Measurements from ENCODE around the gene PPM1L. TPM values are rescaled to one million over a fixed set of nuclear protein-coding genes. Genes with fewer than 3 reads are reported as not detected.

Gene PPM1L
- polyA plus RNA-seq, 3 donors, result 6.9 to 7.8 (median 7.7) TPM

DNA sequence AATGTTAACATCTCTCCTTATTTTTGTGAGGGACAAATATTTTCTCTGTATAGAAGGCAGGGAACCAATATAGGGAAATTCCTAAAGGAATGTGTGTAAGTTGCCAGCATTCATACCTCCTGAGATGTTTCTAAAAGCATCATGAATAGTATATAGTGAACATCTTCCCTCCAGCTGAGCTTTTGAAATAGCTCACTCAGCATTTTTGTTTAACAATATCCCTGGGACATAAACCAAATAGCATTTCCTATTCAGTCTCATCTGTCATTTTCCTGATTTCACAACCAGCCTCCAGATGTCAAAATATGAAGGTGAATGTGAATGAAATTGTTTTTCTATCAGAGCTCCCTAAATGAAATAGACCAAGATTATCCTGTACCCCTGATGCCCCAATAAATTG is 137.2 kb downstream of the PPM1L start:
- DNase-seq (ENCODE audit: extremely low read depth in 1 of 11, low read depth in 9 of 11, low spot score in 4 of 11), result no peak

DNA sequence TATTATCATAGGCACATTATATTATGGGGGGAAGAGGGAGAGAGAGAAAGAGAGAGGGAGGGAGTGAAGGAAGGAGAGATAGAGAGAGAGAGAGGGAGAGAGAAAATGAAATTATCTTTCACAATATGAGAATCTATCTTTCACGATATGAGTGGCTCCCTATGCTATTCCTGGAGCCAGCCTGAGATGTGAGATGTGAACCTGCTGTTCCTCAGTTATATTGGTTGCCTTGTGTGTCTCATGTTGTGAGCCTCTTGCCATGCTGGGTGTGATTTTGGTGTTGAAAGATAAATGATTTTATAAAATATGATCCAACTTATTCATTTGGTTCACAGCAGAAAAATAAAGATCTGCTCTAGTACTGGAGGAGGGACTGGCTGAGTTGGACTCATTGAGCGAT is 148.7 kb downstream of the PPM1L start:
- DNase-seq (ENCODE audit: extremely low read depth in 1 of 11, low read depth in 9 of 11, low spot score in 4 of 11), result no peak

DNA sequence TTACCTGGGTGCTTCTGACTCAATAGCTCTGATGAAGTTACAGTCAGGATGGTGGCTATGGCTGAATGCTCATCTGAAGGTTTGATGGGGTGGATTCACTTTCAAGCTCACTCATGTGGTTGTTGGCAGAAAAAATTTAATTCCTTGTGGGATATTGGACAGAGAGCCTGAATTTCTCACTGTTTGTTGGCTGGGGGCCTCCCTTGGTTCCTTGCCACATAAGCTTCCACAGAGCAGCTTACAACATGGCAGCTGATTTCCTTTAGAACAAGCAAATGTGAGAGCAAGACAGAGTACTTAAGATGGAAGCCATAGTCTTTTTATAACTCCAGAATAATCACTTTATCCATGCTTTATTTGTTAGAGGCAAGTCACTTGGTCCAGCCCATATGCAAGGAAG is 150.6 kb downstream of the PPM1L start:
- no peak for DNase-seq (ENCODE audit: extremely low read depth in 1 of 11, low read depth in 9 of 11, low spot score in 4 of 11)

DNA sequence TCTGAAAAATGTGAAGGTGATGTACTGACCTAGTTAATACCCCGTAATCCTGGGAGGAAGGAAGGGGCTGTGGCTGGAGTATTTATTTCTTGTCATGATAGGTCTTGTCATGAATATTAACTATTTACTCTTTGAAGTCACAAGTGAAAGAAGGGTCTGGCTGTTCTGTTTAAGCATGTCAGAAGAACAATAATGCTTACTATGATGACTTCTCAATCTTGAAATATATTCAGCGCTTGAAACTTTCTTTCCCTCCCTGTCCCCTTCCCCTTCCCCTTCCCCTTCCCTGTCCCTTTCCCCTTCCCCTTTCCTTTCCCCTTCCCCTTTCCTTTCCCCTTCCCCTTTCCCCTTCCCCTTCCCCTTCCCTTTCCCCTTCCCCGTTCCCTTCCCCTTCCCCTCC is 153.9 kb downstream of the PPM1L start:
- no peak for DNase-seq (ENCODE audit: extremely low read depth in 1 of 11, low read depth in 9 of 11, low spot score in 4 of 11)

DNA sequence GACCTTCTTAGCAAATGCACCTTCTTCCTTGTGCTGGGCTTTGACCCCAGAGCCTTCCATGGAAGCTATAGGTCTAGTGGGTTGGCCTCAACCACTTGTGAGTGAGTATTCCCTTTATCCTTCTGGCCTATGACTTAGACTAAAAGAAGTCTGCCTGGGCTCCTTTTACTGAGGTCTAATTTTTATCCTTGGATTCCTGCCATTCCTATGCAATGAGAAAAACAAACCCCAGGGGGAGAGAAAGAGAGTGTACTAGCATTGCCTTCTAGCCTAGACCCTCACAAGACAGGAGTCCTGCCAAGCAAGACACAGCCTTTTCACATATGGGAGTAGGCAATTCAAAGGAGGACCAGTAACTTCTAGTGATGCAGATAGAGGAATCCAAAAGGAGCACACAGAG is 155.4 kb downstream of the PPM1L start:
- no peak for DNase-seq (ENCODE audit: extremely low read depth in 1 of 11, low read depth in 9 of 11, low spot score in 4 of 11)

DNA sequence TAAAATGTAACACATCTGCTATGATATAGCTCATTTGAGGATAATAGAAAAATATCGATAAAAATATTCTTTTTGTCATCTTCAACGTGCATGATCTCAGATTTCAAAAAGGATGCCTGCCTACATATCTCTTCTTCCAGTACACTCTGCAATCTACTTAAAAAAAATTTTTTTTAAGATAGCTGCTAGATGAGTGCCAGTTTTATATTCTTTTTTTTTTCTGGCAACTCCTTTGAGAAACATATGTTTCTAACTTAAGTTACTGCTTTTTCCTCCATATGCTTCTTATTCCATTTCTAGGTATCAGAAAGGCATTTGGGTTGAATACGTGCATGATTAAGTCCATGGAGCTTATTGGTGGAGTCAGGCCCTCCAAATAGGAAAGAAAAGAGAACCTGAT is 160.4 kb downstream of the PPM1L start:
- DNase-seq (ENCODE audit: extremely low read depth in 1 of 11, low read depth in 9 of 11, low spot score in 4 of 11), result no peak

DNA sequence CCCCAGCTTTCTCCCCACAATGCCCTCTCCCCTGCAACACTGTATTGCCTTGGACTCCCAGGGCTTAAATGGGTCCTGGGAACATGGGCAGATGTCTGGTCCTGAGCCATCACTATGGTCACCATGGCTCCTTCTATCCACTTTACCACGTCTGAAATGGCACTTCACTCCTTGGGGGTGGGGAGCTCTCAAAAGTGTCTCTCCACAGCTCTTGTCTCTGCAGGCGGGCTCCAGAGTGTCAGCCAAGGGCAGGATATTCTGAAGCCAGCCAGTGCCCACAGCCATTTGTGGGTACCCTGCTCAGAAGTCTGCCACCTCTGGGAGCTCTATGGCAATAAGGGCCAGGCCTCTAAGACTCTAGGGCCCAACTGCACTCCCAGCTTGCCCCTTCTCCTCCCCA is 163.9 kb downstream of the PPM1L start:
- DNase-seq (ENCODE audit: extremely low read depth in 1 of 11, low read depth in 9 of 11, low spot score in 4 of 11), result no peak

DNA sequence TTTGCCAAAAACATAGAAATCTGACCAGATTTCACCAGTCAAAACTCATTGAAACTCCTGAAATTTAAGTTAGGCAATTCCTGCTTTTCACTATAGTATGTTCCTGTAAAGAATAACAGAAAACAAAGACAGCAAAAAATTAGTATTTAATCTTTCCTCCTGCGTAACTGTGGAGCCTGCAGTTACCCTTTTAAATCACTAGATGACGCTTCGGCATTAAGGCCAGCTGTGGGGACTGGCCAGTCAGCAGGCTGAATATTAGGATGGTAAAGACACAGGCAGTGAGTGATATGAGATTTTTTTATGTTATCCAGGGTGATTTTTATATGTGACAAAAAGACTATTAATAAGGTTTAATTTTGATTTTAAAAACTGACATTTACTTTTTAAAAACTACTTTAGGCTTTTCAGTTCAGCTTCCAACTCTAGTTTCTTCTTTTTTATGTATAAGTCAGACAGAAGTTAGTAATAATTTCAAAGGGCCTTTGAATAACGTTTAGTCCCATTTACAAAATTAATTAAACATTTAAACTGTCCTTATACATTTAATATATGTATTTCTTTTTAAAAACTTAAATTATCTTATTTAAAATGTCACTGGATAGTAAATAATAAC is 165.1 kb downstream of the PPM1L start:
- peak in 8 of 11 donors; percentile 12 to 35 (median 16) for DNase-seq (ENCODE audit: extremely low read depth in 1 of 11, low read depth in 9 of 11, low spot score in 4 of 11)

DNA sequence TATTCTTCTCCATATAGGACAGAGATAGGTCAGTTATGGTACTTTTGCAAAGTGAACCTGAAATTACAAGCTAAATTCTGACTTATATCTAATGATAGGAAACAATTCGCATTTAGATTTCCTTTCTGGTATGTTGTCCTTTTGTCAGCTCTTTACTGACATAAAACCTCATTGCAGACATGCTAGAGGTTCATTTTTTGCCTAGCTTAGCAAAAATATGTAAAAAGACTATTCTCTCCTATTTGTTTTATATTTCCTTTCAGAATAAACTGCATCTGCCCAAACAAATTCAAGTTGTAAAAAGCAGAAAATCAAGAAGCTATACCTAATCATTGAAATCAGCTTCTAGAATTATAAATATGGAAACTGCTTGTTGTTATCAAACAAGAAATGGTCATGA is 168.7 kb downstream of the PPM1L start:
- no peak for DNase-seq (ENCODE audit: extremely low read depth in 1 of 11, low read depth in 9 of 11, low spot score in 4 of 11)

DNA sequence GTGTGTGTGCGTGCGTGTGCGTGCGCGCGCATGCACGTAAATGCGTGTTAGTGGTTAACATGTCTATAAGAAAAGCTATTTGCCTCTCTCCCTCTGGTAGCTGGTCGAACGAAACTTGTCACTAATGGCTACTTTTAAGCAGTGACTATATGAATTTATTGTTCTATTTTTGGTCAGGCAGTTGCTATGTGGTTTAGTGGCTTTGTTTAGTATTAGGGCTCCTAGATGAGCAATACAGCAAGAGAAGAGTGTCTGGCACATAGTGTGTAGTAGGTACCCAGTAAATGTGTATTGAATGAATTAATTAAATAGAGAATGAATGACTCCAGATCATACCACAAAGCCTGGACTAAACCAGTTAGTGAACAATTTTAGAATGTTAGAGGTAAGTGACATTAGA is 171.6 kb downstream of the PPM1L start:
- no peak for DNase-seq (ENCODE audit: extremely low read depth in 1 of 11, low read depth in 9 of 11, low spot score in 4 of 11)

DNA sequence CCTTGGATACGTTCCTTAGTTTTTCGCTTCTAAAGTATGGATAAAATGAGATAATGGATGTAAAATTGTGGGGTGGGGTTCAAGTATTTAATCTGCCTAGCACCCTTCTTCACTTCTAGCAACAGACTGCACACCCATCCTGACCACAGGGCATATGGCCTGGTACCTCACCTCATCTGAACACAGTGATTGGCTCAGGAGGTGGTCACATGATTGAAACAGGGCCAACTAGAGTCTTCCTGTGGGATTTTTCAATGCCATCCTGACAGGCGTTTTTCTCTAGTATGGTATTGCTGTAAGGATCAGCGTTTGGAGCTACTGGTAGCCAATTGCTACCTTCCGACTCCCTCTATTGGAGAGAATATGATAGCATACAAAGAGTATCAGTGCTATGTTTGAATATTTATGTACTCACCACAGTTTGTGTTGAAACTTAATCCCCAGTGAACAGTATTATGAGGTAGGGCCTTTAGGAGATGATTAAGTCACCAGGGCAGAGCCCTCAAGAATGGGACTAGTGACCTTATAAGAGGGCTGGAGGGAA is 172.2 kb downstream of the PPM1L start:
- no peak for DNase-seq (ENCODE audit: extremely low read depth in 1 of 11, low read depth in 9 of 11, low spot score in 4 of 11)

DNA sequence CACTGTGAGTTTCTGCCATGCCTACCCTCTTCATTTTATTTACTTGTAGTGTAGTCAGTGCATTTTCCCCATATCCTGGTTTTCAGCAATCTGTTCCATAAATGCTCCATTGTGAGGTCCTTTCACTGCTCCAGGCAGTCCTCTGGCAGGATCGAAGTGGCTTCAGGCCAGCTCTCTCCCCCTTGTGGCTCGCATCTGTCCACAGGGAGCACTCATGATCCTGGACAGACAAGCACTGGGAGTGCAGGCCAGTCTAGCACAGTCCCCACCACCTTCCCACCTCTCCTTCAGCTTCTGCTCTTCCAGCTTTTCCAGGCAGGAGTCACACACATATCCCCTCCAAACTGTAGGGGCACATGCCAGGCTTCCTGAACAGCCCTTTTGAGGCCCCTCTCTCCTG is 173.6 kb downstream of the PPM1L start:
- no peak for DNase-seq (ENCODE audit: extremely low read depth in 1 of 11, low read depth in 9 of 11, low spot score in 4 of 11)

DNA sequence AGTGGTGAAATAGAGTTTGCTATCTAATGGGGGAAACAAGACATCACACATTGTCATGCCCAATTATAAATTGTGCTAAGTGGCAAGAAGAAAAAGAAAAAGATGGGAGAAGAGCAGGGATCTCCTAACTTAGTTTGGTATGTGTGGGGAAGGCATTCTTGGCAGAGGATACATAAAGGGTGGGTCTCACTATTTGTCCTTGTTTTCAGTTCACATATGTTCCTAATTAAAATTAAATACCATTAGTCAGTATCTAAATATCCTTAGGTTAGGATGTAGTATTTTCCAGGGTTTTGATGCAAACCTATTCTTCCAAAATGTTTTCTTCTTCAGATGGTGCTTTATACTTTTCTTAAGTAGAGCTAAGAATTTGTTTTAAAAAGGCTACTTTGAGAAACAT is 175.4 kb downstream of the PPM1L start:
- no peak for DNase-seq (ENCODE audit: extremely low read depth in 1 of 11, low read depth in 9 of 11, low spot score in 4 of 11)

DNA sequence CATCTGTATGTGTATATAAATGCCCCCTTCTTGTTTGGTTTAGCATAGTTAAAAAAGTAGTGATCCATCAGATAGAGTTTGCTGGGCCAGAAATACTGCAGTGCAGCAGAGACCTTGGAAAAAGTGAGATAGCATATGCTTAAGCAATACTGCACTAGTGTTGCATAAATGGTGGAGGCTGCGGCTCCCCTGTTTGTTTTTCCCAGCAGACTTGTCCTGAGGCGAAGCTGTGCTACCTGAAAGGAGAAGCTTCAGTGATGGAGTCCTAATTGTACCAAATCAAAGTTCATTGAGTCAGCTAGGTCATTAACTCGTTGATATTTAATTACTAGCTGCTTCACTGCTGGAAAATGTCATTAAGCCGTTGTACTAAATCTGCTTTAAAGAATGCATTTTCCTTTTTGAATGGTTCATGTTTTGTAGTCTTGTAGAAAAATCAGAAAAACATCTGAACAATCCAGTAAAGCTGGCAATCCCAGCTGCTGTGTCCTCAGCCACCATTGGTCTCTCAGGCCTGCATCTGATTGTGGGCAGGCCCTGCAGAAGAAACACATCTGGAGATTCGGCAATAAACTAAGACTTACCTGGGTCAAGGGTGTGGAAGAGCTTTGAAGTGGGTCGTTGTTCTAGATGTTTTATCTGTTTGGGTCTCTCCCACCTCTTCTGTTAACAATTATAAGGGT is 179.5 kb downstream of the PPM1L start:
- DNase-seq (ENCODE audit: extremely low read depth in 1 of 11, low read depth in 9 of 11, low spot score in 4 of 11), result no peak

DNA sequence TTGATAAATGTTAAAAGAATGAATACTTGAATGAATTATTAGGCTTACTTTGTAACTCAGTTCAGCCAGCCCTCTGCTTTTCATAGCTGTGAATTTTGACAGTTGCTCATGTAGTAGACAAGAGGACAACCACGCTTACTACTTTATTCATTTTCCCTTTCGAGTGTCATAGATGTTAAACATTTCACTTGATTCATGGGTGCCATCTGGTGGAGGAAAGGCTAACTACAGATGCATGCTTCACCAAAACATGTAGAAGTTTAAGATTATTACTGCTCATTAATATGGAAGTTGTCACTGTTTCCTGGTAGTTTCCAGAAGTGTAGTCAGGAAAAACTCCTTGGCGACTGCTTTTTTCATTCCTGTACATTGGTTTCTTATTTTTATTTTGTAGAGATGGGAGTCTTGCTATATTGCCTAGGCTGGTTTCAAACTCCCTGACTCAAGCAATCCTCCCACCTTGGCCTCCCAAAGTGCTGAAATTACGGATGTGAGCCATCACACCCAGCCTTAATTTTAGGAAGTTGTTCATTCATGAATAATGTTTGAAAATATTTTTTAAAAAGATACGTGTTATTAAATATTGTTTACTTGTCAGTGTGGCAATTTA is 186.0 kb downstream of the PPM1L start:
- peak; percentile 45 to 77 (median 63) for DNase-seq (ENCODE audit: extremely low read depth in 1 of 11, low read depth in 9 of 11, low spot score in 4 of 11)

DNA sequence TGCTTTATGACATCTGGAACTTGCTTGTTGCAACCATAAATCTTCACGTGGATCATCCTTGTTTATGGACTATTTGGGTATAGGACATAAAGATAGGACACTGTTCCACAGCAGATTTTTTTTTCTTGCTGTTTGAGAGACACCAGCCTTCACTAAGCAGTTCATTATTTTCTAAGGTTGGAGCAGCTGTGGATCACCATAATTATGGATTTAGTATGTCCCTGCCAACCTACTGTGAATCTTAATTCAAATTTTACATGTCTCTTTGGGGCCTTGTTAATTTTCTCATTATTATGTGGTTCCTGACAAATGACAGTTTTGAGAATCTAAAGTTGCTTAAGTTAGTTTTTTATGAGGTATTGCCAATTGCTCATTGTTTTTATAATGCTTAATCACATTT is 188.0 kb downstream of the PPM1L start:
- no peak for DNase-seq (ENCODE audit: extremely low read depth in 1 of 11, low read depth in 9 of 11, low spot score in 4 of 11)

DNA sequence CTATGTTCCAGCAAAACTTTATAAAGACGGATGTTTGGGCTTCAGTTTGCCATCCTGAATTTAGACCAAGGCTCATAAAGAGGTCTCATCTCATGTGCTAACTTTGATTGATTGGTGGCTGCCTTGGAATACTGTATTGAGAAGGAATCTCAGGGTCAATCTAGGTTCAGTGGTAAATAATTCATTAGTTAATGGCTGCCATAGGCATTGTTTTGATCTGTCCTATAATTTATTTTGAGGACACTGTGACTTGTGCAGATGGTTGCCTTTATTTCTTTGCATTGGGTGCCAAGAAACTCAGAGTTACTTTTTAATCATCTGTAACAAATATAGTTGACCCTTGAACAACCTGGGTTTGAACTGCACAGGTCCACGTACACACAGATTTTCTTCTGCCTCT is 189.3 kb downstream of the PPM1L start:
- DNase-seq (ENCODE audit: extremely low read depth in 1 of 11, low read depth in 9 of 11, low spot score in 4 of 11), result no peak

DNA sequence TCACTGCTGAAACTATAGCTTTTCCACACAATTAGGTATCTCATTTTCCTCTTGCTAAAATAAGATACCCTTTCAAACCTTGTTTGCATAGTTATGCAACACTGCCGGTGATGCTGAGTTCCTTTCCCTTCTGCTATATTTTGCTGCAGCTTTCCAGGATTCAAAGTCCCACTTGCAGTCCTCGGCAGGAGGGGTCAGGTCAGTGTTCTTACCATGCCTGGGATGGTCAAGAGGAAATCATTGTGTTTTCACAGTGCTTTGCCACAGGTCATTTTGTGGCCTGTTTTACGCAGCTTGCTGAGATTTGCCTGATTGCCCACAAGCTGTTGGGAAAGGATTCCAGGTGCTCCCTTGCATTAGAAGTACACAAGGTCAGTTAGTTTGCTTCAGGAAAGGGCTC is 192.2 kb downstream of the PPM1L start:
- peak in 2 of 11 donors; percentile 6 to 12 for DNase-seq (ENCODE audit: extremely low read depth in 1 of 11, low read depth in 9 of 11, low spot score in 4 of 11)

DNA sequence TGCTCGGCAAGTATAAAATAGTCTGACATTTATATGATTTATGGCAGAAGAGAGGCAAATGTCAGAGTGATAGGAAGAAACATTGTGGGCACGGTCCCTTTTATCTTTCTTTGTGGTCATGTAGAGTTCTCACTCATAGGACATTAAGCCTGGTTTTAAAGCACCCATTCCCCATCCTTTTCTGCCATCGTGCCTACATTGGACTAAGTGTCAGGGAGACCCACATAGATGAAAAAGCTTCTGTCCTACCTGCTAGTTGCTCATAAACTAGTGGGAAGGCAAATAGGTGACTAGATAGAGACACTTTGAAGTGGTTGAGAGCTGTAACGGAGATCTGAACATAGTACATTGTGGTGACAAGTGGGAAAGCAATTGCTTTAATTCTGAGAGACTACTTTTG is 193.4 kb downstream of the PPM1L start:
- no peak for DNase-seq (ENCODE audit: extremely low read depth in 1 of 11, low read depth in 9 of 11, low spot score in 4 of 11)

DNA sequence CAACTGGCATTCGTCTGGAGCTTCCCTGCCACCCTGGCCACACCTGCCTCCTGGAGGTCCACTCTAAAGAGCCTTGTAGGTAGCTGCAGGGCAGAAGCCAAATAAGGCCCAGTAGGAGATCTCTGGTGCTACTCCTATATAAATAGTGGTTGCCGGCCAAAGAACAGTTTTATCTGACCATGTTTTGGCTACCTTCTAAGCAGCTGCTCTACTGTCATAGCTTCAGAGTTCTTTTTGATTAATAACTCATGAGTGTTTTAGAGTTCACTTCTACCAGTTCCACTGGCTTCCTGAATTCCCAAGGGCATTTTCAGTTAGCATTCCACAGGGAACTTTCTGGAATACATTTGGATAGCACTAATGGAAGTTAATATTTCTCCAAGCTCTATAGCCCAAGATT is 194.5 kb downstream of the PPM1L start:
- no peak for DNase-seq (ENCODE audit: extremely low read depth in 1 of 11, low read depth in 9 of 11, low spot score in 4 of 11)

DNA sequence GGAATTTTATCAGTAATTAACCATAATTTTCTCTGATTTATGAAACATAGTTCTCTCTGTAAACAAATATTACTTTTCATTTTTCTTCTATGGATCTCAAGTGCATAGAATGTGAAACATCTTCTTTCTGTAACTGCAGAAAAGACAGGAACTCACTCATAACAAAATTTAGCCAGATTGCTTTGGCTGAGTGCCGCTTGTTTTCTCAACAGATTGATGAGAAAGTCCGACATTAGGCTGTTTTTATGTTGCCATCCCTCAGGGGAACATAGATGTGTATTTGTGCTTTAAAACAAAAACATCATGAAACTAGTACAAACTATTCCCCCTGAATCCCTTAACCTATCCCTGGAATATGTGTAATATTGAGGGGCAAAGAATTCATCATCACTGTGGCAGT is 194.9 kb downstream of the PPM1L start:
- DNase-seq (ENCODE audit: extremely low read depth in 1 of 11, low read depth in 9 of 11, low spot score in 4 of 11), result no peak
